RPMI8226 (cell line): ENCODE results near the gene TRRAP.

Source experiments
- DNase-seq: peaks from one replicate; pipeline ENCODE4 v3.0.0-alpha.2; 2015

The TRRAP gene

GRCh38 chr7:98993024-98993897 lies 114.9 kb downstream of the TRRAP start:
- no peak for DNase-seq

- no peak for DNase-seq
These were observed 116.0 kb downstream of the TRRAP start for GRCh38 chr7:98994046-98994944.

GRCh38 chr7:98995111-98995510 lies 116.8 kb downstream of the TRRAP start:
- no peak for DNase-seq

- no peak for DNase-seq
These were observed 117.3 kb downstream of the TRRAP start for GRCh38 chr7:98995523-98996149.

- no peak for DNase-seq
These were observed 117.8 kb downstream of the TRRAP start for GRCh38 chr7:98996150-98996552.

- no peak for DNase-seq
These were observed 119.5 kb downstream of the TRRAP start for GRCh38 chr7:98997846-98998245.

- DNase-seq, result no peak
These were observed 120.7 kb downstream of the TRRAP start for GRCh38 chr7:98998821-98999725.

GRCh38 chr7:99000196-99000903 lies 122.0 kb downstream of the TRRAP start:
- no peak for DNase-seq

GRCh38 chr7:99000904-99001465 lies 122.7 kb downstream of the TRRAP start:
- DNase-seq, result no peak

GRCh38 chr7:99001482-99002147 lies 123.3 kb downstream of the TRRAP start:
- DNase-seq, result no peak

- no peak for DNase-seq
These were observed 124.0 kb downstream of the TRRAP start for GRCh38 chr7:99002148-99002826.

GRCh38 chr7:99002827-99003212 lies 124.5 kb downstream of the TRRAP start:
- no peak for DNase-seq

- no peak for DNase-seq
These were observed 125.1 kb downstream of the TRRAP start for GRCh38 chr7:99003419-99003818.

- no peak for DNase-seq
These were observed 125.9 kb downstream of the TRRAP start for GRCh38 chr7:99004216-99004615.

- no peak for DNase-seq
These were observed 126.6 kb downstream of the TRRAP start for GRCh38 chr7:99004781-99005500.

- DNase-seq, result no peak
These were observed 127.4 kb downstream of the TRRAP start for GRCh38 chr7:99005776-99006175.

GRCh38 chr7:99006739-99007424 lies 128.6 kb downstream of the TRRAP start:
- no peak for DNase-seq

- no peak for DNase-seq
These were observed 129.9 kb downstream of the TRRAP start for GRCh38 chr7:99008181-99008631.
